K562 (cell line): ENCODE measurements around the gene ATP8A1. TPM values are rescaled to one million over a fixed set of nuclear protein-coding genes. Genes with fewer than 3 reads are reported as not detected.

Experiments used
- ATF3 ChIP-seq, 2 experiments: fragments of 450-650 bp in 1 of 2; sonication (generic) in 1 of 2; formaldehyde crosslinking in 1 of 2; IDR thresholded peaks in 1 of 2; conservative IDR thresholded peaks in 1 of 2; 2 replicates each; pipeline versions ENCODE4 v1.6.1 to v1.8.1; 2016 to 2023; ENCODE audit warnings: mild to moderate bottlenecking in 2 of 2, moderate library complexity in 2 of 2, inconsistent platforms in 1 of 2, missing genetic modification reagents in 1 of 2
- CCNT2 ChIP-seq: IDR thresholded peaks from 2 replicates; pipeline ENCODE4 v1.6.1; 2011; ENCODE audit warnings: borderline replicate concordance, low read depth, mild to moderate bottlenecking, moderate library complexity, mixed read lengths, low read length; ENCODE audit not compliant: insufficient read length; ENCODE audit errors: extremely low read depth
- FIP1L1 ChIP-seq: fragments of 200-400 bp; formaldehyde crosslinking; IDR thresholded peaks from 2 replicates; pipeline ENCODE4 v1.6.1; 2018; ENCODE audit warnings: mild to moderate bottlenecking, low read depth, low read length; ENCODE audit not compliant: poor library complexity, severe bottlenecking
- FOXK2 ChIP-seq, 2 experiments: fragments of 450-650 bp; IDR thresholded peaks in 1 of 2; conservative IDR thresholded peaks in 1 of 2; 2 replicates each; pipeline ENCODE4 v1.6.1; 2016; ENCODE audit warnings: low read depth in 2 of 2, mild to moderate bottlenecking in 1 of 2
- HDAC2 ChIP-seq: fragments of 450-650 bp; IDR thresholded peaks from 2 replicates; pipeline ENCODE4 v1.6.1; 2016; ENCODE audit warnings: mild to moderate bottlenecking
- HDAC3 ChIP-seq: fragments of 450-650 bp; IDR thresholded peaks from 2 replicates; pipeline ENCODE4 v1.6.1; 2018; ENCODE audit warnings: borderline replicate concordance, mild to moderate bottlenecking, moderate library complexity; ENCODE audit not compliant: partially characterized antibody
- HMBOX1 ChIP-seq: sonication (generic); IDR thresholded peaks from 2 replicates; pipeline ENCODE4 v1.6.1; 2016
- IRF1 ChIP-seq: sonication (generic); formaldehyde crosslinking; IDR thresholded peaks from 2 replicates; pipeline ENCODE4 v1.8.0; 2022; ENCODE audit warnings: missing genetic modification reagents, mild to moderate bottlenecking, borderline replicate concordance
- MCM3 ChIP-seq: fragments of 450-650 bp; IDR thresholded peaks from 2 replicates; pipeline ENCODE4 v1.6.1; 2016
- MTF1 ChIP-seq: fragments of 250-450 bp; sonication (Bioruptor Pico); IDR thresholded peaks from 2 replicates; pipeline ENCODE4 v1.9.0; 2021; ENCODE audit warnings: moderate library complexity, mild to moderate bottlenecking, inconsistent platforms, borderline replicate concordance
- NCOA1 ChIP-seq: fragments of 450-650 bp; IDR thresholded peaks from 2 replicates; pipeline ENCODE4 v1.6.1; 2016; ENCODE audit warnings: low read depth
- SRF ChIP-seq, 2 experiments: fragments of 250-450, 450-650 bp in 1 of 2; sonication (Bioruptor Pico) in 1 of 2; sonication (generic) in 1 of 2; formaldehyde crosslinking; IDR thresholded peaks; 2 replicates each; pipeline versions ENCODE4 v1.5.0 to v1.5.1; 2020 to 2022; ENCODE audit warnings: mild to moderate bottlenecking in 1 of 2, missing genetic modification reagents in 1 of 2
- ZBTB26 ChIP-seq: fragments of 450-650 bp; formaldehyde crosslinking; IDR thresholded peaks from 2 replicates; pipeline ENCODE4 v1.4.0; 2022; ENCODE audit warnings: missing genetic modification characterization
- ZNF263 ChIP-seq: sonication (generic); formaldehyde crosslinking; IDR thresholded peaks from 2 replicates; pipeline ENCODE4 v1.8.0; 2022; ENCODE audit warnings: mild to moderate bottlenecking, missing genetic modification reagents, borderline replicate concordance
- ZNF354B ChIP-seq: fragments of 250-450 bp; sonication (Bioruptor Pico); IDR thresholded peaks from 2 replicates; pipeline ENCODE4 v1.4.0; 2020
- ZNF444 ChIP-seq: fragments of 250-450 bp; sonication (Bioruptor Pico); IDR thresholded peaks from 2 replicates; pipeline ENCODE4 v1.4.0; 2020; ENCODE audit warnings: mild to moderate bottlenecking, moderate library complexity
- ZNF518B ChIP-seq: fragments of 250-450 bp; sonication (Bioruptor Pico); IDR thresholded peaks from 2 replicates; pipeline ENCODE4 v1.5.0; 2021; ENCODE audit warnings: mild to moderate bottlenecking, moderate library complexity
- polyA plus RNA-seq, 8 experiments: library from polyadenylated mRNA; depleted of rRNA in 4 of 8; stranded (reverse) in 5 of 8; unstranded in 3 of 8; fragments of >200 nt; fragmentation: Nextera tagmentation in 2 of 8; fragmentation: Illumina TruSeq in 1 of 8; extraction: Ambion mirVana in 2 of 8; extraction: Trizol in 1 of 8; gene quantifications; 2 replicates each; pipeline versions ENCODE4 v1.2.1 to v1.2.3, GENCODE V29; 2011 to 2014; ENCODE audit warnings: inconsistent platforms in 1 of 8, missing spikeins in 1 of 8
- total RNA-seq, 7 experiments: library from RNA; depleted of rRNA in 6 of 7; stranded (reverse); fragments of >200 nt in 6 of 7; fragmentation: Illumina TruSeq in 2 of 7; extraction: Trizol in 2 of 7; gene quantifications; 2 replicates each; pipeline versions ENCODE4 v1.2.1 to v1.2.3, GENCODE V29; 2011 to 2021; ENCODE audit warnings: low replicate concordance in 1 of 7

Gene ATP8A1
- total and polyA plus RNA-seq, 9 of the 15 experiments (the other 6 are each of a cell fraction or from before 2014, with no cell fraction given): 0.05 to 0.29 (median 0.07) TPM; not detected in 2

- TF ChIP-seq HMBOX1 (no peak), ZNF263 (CRISPR knock-in tag) (no peak), ZNF354B (CRISPR knock-in tag) (no peak), MCM3 (no peak), ATF3 (IDR thresholded peaks at IDR 0.05) (peak; percentile 43; the same call in 1 of the 2 replicates), ATF3 (CRISPR knock-in tag; conservative IDR thresholded peaks at IDR 0.05) (no peak), HDAC3 (no peak), SRF (CRISPR knock-in tag; IDR thresholded peaks at IDR 0.05) (no peak), ZNF444 (CRISPR knock-in tag) (no peak), MTF1 (no peak), CCNT2 (peak; percentile 76), NCOA1 (no peak), HDAC2 (0 out of 2 replicates have a peak, but pooled peaks have one; percentile 60), ZNF518B (CRISPR knock-in tag) (no peak), FOXK2 (conservative IDR thresholded peaks at IDR 0.05 in 1 of 2, IDR thresholded peaks at IDR 0.05 in 1 of 2; ENCODE audit: low read depth in 2 of 2) (peak in 1 of 2 experiments; percentile 100; a peak in 2 of 4 replicates), ZBTB26 (CRISPR knock-in tag) (no peak), FIP1L1 (peak; percentile 23), IRF1 (CRISPR knock-in tag) (no peak)
Measured at GRCh38 chr4:42656944-42657792, at the start of gene ATP8A1 (continued).
